Suprapubic skin (tissue), 3 donors: ENCODE results near the gene ACSS1.

ENCODE experiments used
- EP300 ChIP-seq: sonication (generic); formaldehyde crosslinking; IDR thresholded peaks from one replicate; pipeline ENCODE4 v1.6.1; 2017; ENCODE audit warnings: antibody characterized with exemption
- TF ChIP-seq, protein P1 (sequence below), 2 donors: fragments of 200-600 bp in 1 of 2; fragments of 450-650 bp in 1 of 2; sonication (generic) in 1 of 2; IDR thresholded peaks; one replicate each; pipeline ENCODE4 v1.5.1; 2016 to 2019; ENCODE audit warnings: antibody characterized with exemption in 2 of 2, mild to moderate bottlenecking in 1 of 2, moderate library complexity in 1 of 2

DNA sequence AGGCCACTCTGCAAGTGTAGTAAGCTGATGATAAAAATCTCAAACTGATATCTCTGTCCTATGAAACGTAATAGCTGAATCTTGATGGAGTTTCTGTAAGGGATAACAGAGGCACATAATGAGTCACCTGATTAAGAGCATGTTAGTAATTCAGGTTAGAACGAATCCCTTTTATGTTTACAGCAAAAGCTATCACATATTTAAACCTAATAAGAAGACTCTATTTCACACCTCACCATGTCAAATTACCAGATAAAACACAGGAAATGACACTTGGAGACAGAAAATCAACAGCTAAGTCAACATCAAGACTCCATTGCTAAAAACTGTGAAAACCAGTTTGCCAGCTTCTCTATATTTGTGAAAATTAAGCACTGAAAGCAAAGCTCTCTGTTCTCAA is 97.1 kb downstream of the ACSS1 start:
- TF ChIP-seq, protein P1, sequence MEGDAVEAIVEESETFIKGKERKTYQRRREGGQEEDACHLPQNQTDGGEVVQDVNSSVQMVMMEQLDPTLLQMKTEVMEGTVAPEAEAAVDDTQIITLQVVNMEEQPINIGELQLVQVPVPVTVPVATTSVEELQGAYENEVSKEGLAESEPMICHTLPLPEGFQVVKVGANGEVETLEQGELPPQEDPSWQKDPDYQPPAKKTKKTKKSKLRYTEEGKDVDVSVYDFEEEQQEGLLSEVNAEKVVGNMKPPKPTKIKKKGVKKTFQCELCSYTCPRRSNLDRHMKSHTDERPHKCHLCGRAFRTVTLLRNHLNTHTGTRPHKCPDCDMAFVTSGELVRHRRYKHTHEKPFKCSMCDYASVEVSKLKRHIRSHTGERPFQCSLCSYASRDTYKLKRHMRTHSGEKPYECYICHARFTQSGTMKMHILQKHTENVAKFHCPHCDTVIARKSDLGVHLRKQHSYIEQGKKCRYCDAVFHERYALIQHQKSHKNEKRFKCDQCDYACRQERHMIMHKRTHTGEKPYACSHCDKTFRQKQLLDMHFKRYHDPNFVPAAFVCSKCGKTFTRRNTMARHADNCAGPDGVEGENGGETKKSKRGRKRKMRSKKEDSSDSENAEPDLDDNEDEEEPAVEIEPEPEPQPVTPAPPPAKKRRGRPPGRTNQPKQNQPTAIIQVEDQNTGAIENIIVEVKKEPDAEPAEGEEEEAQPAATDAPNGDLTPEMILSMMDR (IDR thresholded peaks at IDR 0.05): no peak
- no peak for TF ChIP-seq EP300
